Measurements from ENCODE around the gene EVX2.
A peak's percentile ranks its signal among the peaks of the same experiment; 100 is the strongest.

Gene EVX2

DNA sequence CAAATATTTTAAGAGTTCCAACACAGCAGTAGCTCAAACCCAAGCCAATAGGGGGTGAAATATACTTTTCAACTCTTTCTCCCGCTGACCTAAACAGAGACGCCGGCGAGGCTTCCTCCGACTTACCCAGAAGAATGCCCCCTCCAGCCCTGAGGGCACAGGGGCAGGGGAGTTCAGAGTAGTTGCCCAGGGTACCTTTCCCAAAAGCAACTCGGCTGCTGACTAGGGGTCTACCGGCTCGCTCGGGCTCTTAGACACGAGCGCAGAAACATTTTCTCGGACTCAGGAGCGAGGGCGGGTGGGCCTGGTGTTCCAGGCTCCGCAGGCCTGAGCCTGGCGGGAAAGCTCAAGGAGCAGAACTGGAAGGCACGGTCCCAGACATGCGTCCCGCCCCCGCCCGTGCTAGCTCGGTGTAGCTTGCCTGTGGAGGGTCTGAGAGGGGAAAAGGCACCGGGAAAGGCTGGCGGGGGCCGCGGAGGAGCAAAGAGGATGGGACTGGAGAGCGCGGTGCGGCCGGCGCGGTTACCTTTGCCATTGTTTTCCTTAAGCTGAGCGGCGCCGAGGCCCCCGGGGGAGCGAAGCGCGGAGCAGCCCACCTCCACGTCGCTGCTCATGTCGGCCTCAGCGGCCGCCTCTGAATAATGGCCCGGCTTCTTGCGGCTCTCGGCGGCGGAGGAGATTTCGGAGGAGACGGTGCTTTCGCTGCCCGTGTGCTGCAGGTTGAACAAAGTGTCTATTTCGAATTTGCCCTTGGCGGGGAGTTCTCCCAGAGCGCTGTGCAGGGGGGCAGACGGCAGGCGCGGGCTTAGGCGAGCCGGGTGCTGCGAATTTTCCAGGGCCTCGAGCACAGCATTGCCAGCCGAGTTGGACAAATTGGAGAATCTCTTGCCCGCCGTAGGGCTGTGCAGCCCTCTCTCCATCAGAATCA lies 674 bp downstream of the EVX2 start:
- DNase-seq (ENCODE audit: low spot score), result no peak

DNA sequence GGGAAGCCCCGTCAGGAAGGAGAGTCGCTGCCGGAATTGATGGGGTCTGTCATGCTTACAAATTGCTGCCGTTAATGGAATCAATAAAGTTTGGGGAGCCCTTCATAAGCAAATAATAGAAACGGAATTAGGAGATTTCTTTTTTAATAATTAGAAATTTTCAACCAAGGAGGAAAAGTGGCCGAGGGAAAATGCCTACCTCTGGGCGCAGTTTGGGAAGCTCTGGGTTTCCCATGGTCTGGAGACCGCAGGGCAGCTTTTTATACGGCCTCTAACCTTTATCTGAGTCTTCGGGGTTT lies 1.3 kb downstream of the EVX2 start:
- no peak for DNase-seq (ENCODE audit: low spot score)

GRCh38 chr2:176081837-176082524 lies 1.8 kb downstream of the EVX2 start:
- DNase-seq (ENCODE audit: low spot score), result no peak

- DNase-seq (ENCODE audit: low spot score), result no peak
Observed at GRCh38 chr2:176081376-176081836, 2.4 kb downstream of the EVX2 start.

DNA sequence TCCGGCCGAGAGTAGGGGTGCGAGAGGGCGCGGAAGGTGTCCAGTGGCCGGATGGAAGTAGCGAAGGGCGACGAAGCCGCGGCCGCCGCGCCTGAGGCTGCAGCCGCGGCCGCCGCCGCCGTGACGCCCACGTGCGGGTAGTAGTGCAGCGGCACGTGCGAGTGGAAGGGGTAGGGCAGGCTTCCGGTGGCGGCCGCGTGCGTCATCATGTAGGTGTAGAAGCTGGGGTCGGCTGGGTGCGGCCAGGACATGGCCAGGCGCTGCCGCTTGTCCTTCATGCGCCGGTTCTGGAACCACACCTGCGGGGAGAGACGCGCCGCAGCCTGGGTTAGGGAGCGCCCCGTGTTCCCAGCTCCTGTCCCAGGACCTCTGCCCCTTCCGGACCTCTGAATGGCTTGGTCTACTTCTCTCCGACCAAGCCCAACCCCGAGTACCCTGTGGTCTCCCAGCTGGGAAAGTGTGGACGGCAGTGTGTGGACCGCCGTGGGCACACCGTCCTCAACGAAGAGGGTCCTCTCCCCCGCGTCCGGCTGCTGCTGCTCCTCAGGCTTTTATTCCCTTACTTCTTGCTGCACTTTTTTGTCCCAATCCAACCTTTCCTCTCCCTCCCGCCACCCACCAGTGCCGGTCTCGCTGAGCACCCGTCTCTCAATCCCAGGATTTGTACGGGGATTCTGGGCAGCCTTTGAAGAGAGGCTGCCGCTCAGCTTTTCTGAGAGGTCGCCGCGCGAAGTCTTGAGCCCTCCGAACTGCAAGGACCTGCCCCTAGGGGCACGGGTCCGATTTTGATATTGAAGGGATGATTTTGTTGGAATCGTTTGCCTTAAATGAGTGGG lies 3.0 kb downstream of the EVX2 start:
- DNase-seq (ENCODE audit: low spot score), result no peak

GRCh38 chr2:176079831-176080539 lies 3.8 kb downstream of the EVX2 start:
- peak; percentile 77 for DNase-seq (ENCODE audit: low spot score)

DNA sequence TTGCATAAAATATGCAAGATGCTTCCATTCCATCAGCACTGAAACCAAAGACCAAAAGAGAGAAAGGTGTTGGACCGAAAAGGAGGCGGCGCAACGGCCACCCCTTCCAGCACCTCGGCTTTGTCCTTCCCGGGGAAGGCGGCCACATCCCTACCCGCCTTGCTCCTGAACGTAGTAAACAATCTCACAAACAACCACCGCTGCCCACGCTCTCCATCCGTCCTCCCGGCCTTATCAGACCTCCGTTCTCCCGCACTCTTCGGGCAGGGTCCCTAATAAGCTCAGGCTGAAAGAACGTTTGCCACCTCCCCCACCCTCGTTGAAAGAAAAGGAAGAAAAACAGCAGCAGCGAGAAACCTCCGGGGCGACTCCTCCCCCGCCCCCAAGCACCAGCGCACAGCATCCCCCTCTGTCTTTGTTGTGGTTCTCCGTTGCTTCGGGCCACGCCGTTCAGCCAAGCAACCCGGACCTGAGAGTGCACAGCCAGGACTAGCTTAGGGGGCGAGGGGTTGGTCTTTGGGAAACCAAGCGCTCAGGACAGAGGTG lies 4.4 kb downstream of the EVX2 start:
- DNase-seq (ENCODE audit: low spot score), result no peak

DNA sequence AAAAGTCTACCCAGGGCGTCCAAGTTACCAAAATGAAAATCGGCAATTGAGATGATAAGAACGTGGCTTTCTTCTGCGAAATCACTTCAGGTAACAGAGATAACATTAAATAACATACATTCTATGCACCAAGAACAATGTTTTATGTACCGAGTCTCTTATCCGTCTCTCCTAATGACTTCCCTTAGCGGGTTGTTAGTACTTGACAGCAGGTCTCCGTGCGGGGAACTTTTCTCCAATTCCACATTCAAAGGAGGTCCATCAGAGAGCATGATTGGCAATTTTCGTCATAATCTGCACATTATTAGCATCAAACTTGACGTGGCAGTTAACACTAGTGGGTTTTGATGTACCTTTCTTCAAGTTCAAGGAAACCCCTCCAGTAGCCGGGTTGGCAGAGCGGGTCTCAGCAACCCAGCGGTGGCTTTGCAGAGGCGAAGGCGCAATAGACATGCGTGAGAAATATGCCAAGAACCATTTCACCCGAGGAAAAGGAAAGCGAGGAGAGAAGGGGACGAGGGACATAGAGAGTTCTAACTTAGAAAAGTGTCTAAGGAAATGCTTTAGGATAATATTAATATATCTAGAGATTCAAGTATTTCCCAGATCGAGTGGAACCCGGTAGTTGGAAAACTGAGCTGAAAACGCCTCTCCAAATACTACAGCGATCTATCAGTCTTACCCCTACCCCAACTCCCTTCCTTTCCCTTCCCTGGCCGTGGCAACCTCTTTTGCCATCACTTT lies 5.0 kb downstream of the EVX2 start:
- DNase-seq (ENCODE audit: low spot score), result no peak

DNA sequence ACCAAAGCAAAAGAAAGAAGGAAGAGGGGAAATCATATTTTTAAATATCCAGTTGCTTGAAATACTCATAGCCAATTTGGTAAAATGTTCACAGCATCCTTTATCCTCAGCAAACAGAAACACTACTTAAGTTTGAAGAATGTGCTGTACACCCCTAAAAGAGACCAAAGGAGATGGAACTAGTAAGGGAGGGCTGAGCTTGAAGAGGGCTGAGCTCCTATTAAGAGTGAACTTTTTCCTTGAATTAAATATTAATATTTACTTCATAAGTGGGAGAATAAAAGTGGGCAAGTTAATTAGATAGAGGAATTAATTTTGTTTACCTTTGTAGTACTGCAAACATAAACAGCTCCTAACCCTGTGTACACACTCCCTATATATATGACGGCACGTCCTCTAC lies 7.0 kb downstream of the EVX2 start:
- DNase-seq (ENCODE audit: low spot score), result no peak

DNA sequence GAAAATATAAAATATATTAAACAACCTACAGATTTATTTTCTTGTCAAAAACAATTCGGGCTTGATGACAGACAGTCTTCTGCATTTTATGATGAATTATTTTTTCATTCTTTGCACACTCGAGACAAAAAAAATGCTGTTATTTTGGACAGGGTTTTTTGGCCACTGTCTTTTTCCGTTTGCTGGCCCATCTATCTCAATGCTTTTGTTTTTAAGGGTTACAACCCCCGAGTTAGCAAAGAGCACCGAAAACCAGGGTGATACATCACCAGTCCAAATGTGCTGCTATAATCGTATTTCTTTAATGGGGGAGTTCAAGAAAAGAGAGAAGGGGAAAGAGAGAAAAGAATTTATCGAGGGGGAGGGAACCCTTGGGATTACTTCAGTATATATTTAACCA lies 7.7 kb downstream of the EVX2 start:
- no peak for DNase-seq (ENCODE audit: low spot score)

- no peak for DNase-seq (ENCODE audit: low spot score)
Observed at GRCh38 chr2:176075481-176075880, 8.3 kb downstream of the EVX2 start.

DNA sequence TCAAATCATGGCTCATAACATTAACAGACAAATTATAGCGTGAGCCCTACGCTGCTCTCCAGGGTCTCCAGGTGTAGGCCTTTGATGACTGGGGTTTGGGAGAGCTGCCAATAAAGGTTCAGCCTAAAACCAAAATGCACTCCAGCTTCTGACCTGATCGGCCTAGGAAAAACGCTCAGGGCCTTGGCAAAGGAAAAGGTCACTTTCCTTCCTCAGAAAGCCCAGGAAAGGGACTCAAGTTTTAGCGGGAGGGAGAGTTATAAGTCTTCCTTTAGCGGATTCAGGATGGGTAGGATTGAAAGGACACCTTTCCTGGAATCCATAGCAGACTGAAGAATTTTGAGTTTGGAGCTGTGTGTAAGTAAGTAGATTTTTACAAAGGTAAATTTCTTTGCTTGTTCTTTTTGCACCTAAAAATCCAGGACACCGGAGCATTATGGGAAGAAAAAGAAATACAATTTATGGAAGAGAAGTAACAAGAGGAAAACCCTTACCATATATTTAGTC lies 8.8 kb downstream of the EVX2 start:
- DNase-seq (ENCODE audit: low spot score), result no peak

DNA sequence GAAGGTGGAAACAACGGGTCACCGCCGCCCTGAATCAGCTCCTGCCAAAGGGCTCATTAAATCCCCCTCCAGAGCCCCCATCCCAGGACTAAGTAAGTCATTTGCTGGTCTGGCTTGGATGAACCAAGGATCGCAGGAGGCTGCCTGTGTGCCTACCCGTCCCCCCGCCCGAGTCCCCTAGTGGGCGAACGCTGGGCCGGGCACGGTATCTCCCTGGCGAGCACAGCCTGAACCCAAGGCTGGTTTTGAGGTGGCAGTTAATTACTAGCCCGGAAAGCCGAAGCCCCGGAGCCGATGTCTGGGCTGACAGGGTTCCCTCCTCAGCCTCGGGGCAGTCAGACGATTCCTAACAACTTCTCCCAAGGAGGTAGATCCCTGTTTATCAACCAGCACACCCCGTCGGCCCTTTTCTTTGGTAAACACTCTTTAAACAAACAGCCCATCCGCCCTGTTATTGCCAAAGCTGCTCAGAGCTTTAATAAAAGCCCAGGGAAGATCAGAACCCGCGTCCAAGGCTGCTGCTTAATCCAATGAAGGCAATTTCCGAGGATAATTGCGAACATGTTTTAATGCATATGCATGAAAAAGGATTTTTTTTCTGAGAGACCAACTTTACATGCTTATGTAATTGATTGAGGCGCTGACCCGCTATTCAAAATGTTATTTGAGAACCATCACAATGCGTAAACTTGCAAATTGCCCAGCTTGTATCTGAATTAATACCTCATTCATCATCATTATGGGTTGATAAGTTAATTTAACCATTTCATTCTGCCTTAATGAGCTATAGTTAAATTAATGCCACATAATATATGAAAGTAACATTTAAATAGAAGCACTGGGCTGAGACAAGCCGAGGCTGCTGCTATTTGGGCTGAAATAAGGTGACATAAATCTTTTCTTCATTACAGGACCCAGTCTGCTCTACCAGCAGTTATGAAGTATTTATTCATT lies 10.5 kb downstream of the EVX2 start:
- DNase-seq (ENCODE audit: low spot score), result no peak

DNA sequence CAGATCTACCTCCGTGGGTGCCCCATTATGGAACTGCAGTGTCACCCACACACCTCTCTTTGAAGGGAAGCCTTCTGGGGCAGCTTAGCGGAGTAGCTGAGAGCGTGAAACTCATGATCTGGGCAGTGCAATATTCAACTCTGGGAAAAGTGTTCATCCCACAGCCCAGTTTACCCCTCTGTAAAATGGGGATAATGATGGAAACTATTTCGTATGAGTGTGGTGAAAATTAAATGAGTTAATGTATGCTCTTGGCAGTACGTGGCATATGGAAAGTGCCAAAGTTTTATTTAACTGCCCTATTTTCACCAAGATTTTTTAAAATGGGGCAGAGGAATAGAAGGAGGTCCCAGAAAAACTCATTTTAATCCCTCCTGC lies 11.5 kb downstream of the EVX2 start:
- no peak for DNase-seq (ENCODE audit: low spot score)

- no peak for DNase-seq (ENCODE audit: low spot score)
Observed at GRCh38 chr2:176071330-176072291, 12.2 kb downstream of the EVX2 start.

- DNase-seq (ENCODE audit: low spot score), result no peak
Observed at GRCh38 chr2:176068419-176068832, 15.3 kb downstream of the EVX2 start.

GRCh38 chr2:176067589-176068418 lies 16.0 kb downstream of the EVX2 start:
- DNase-seq (ENCODE audit: low spot score), result no peak
